Mesodermal cell (in vitro differentiated cells): ENCODE measurements around the gene PLEKHD1.

Source experiments
- H3K27ac ChIP-seq: 2 replicates; pipeline ENCODE4 v1.7.0; 2013; ENCODE audit warnings: mild to moderate bottlenecking, low read depth, low read length, moderate library complexity; ENCODE audit not compliant: severe bottlenecking
- H3K36me3 ChIP-seq: 2 replicates; pipeline ENCODE4 v1.7.1; 2013; ENCODE audit warnings: mild to moderate bottlenecking, low read length, moderate library complexity; ENCODE audit not compliant: control insufficient read depth, insufficient read depth
- H3K4me1 ChIP-seq: one replicate; pipeline ENCODE4 v1.7.1; 2013; ENCODE audit warnings: mild to moderate bottlenecking, low read length; ENCODE audit not compliant: insufficient read depth, control insufficient read depth, poor library complexity, severe bottlenecking
- H3K4me3 ChIP-seq: 2 replicates; pipeline ENCODE4 v1.7.0; 2013; ENCODE audit warnings: low read length, control low read depth, mild to moderate bottlenecking; ENCODE audit not compliant: insufficient read depth, poor library complexity, severe bottlenecking; ENCODE audit errors: extremely low read depth
- H3K9me3 ChIP-seq: 2 replicates; pipeline ENCODE4 v1.7.1; 2013; ENCODE audit warnings: mild to moderate bottlenecking, low read length, moderate library complexity; ENCODE audit not compliant: control insufficient read depth
- WGBS, 2 experiments: methylation state at CpG; one replicate each; pipeline ENCODE4 v1.1.5; 2013; ENCODE audit warnings: missing lambda C conversion rate in 2 of 2; ENCODE audit not compliant: insufficient coverage in 2 of 2; 5-methylcytosine and 5-hydroxymethylcytosine counted together

The PLEKHD1 gene

GRCh38 chr14:69570836-69571330 is 86.4 kb downstream of the PLEKHD1 start:
- H3K36me3 ChIP-seq, result no peaks in the 10 kb centered on the region
- WGBS, 2 experiments, result 94 to 96% methylated on average over 7 of the region's 7 CpGs
- no peak overlapping the region for H3K4me3 ChIP-seq
- no peaks in the 10 kb centered on the region for H3K4me1 ChIP-seq
- H3K27ac ChIP-seq, result no peak overlapping the region
- H3K9me3 ChIP-seq, result no peaks in the 10 kb centered on the region

GRCh38 chr14:69571449-69572029 is 87.0 kb downstream of the PLEKHD1 start:
- Histone ChIP-seq H3K4me3 (peak overlapping the region; percentile 25), H3K9me3 (no peaks in the 10 kb centered on the region), H3K4me1 (no peaks in the 10 kb centered on the region), H3K36me3 (no peaks in the 10 kb centered on the region), H3K27ac (no peak overlapping the region)
- 35 to 38% methylated on average over 51 to 62 of the region's 62 CpGs for WGBS, 2 experiments

- H3K4me1 ChIP-seq, result no peaks in the 10 kb centered on the region
- H3K36me3 ChIP-seq, result no peaks in the 10 kb centered on the region
- no peak overlapping the region for H3K27ac ChIP-seq
- WGBS, 2 experiments, result 31 to 52% methylated on average over 48 to 101 of the region's 112 CpGs
- H3K4me3 ChIP-seq, result peak overlapping the region; percentile 25
- H3K9me3 ChIP-seq, result no peaks in the 10 kb centered on the region
These were observed 87.7 kb downstream of the PLEKHD1 start for GRCh38 chr14:69572030-69572840.

- no peaks in the 10 kb centered on the region for H3K9me3 ChIP-seq
- H3K4me3 ChIP-seq, result no peak overlapping the region
- WGBS, 2 experiments, result 95 to 98% methylated on average over 38 of the region's 40 CpGs
- H3K4me1 ChIP-seq, result no peaks in the 10 kb centered on the region
- H3K36me3 ChIP-seq, result no peaks in the 10 kb centered on the region
- H3K27ac ChIP-seq, result no peak overlapping the region
These were observed 88.3 kb downstream of the PLEKHD1 start for GRCh38 chr14:69572841-69573135.

- H3K4me1 ChIP-seq, result no peaks in the 10 kb centered on the region
- no peaks in the 10 kb centered on the region for H3K9me3 ChIP-seq
- 82 to 83% methylated on average over 39 to 44 of the region's 51 CpGs for WGBS, 2 experiments
- no peaks in the 10 kb centered on the region for H3K36me3 ChIP-seq
- no peak overlapping the region for H3K27ac ChIP-seq
- H3K4me3 ChIP-seq, result no peak overlapping the region
These were observed 88.8 kb downstream of the PLEKHD1 start for GRCh38 chr14:69573205-69573830.

- H3K27ac ChIP-seq, result no peak overlapping the region
- no peaks in the 10 kb centered on the region for H3K4me1 ChIP-seq
- H3K36me3 ChIP-seq, result no peaks in the 10 kb centered on the region
- WGBS, 2 experiments, result 11 to 15% methylated on average over 11 to 15 of the region's 15 CpGs
- no peaks in the 10 kb centered on the region for H3K9me3 ChIP-seq
- H3K4me3 ChIP-seq, result no peak overlapping the region
These were observed 89.3 kb downstream of the PLEKHD1 start for GRCh38 chr14:69573831-69574262.

GRCh38 chr14:69574263-69574953 is 89.9 kb downstream of the PLEKHD1 start, which contains the start of gene CCDC177:
CCDC177 (minus strand) TSS chr14:69574871; CDS start chr14:69573622, 1,249 bp downstream.
- Histone ChIP-seq H3K4me1 (no peaks in the 10 kb centered on the region), H3K9me3 (no peaks in the 10 kb centered on the region), H3K27ac (no peak within 1 kb of the TSS), H3K36me3 (no peaks in the 10 kb centered on the region), H3K4me3 (peak within 1 kb of the TSS; percentile 16)
- WGBS, 2 experiments, result 0% methylated on average over 29 to 38 of the region's 52 CpGs

GRCh38 chr14:69574954-69575295 is 90.4 kb downstream of the PLEKHD1 start:
- Histone ChIP-seq H3K36me3 (no peaks in the 10 kb centered on the region), H3K4me3 (no peak overlapping the region), H3K4me1 (no peaks in the 10 kb centered on the region), H3K9me3 (no peaks in the 10 kb centered on the region), H3K27ac (no peak overlapping the region)
- 58 to 62% methylated on average over 4 of the region's 5 CpGs for WGBS, 2 experiments

GRCh38 chr14:69579476-69579875 is 94.9 kb downstream of the PLEKHD1 start:
- Histone ChIP-seq H3K27ac (no peak overlapping the region), H3K4me3 (no peak overlapping the region), H3K9me3 (no peaks in the 10 kb centered on the region), H3K36me3 (no peaks in the 10 kb centered on the region), H3K4me1 (no peaks in the 10 kb centered on the region)
- WGBS, 2 experiments, result 73 to 80% methylated on average over 2 of the region's 2 CpGs

- Histone ChIP-seq H3K4me3 (no peak overlapping the region), H3K4me1 (no peaks in the 10 kb centered on the region), H3K36me3 (no peaks in the 10 kb centered on the region), H3K27ac (no peak overlapping the region), H3K9me3 (no peaks in the 10 kb centered on the region)
- 30 to 41% methylated on average over 6 of the region's 7 CpGs for WGBS, 2 experiments
These were observed 95.6 kb downstream of the PLEKHD1 start for GRCh38 chr14:69580009-69580577.
